Breast epithelium (tissue), 4 donors: Measurements from ENCODE around the gene PPEF1. TPM values are rescaled to one million over a fixed set of nuclear protein-coding genes. Genes with fewer than 3 reads are reported as not detected.
A peak's percentile ranks its signal among the peaks of the same experiment; 100 is the strongest.

Experiments
- DNase-seq, 2 donors: peaks; one replicate each; pipeline ENCODE4 v3.0.0-alpha.2; 2019; ENCODE audit warnings: low spot score in 2 of 2
- H3K27ac ChIP-seq, 2 donors: fragments of 200-600 bp; sonication (generic) in 1 of 2; one replicate each; pipeline ENCODE4 v1.5.1; 2016 to 2019; ENCODE audit warnings: mild to moderate bottlenecking in 1 of 2
- H3K27me3 ChIP-seq, 2 donors: fragments of 200-600 bp; sonication (generic) in 1 of 2; one replicate each; pipeline versions ENCODE4 v1.5.1 to v1.6.0; 2017 to 2019; ENCODE audit warnings: control low read depth in 1 of 2, mild to moderate bottlenecking in 1 of 2
- H3K36me3 ChIP-seq: fragments of 200-600 bp; one replicate; pipeline ENCODE4 v1.5.1; 2019
- H3K4me1 ChIP-seq, 2 donors: fragments of 200-600 bp; sonication (generic); one replicate each; pipeline ENCODE4 v1.5.1; 2016 to 2019; ENCODE audit warnings: control low read depth in 1 of 2
- H3K4me3 ChIP-seq, 3 donors: fragments of 200-600 bp; sonication (generic); 1 replicate in 2 of 3; 2 replicates in 1 of 3; pipeline ENCODE4 v1.5.1; 2016 to 2019; ENCODE audit warnings: mild to moderate bottlenecking in 3 of 3, moderate library complexity in 2 of 3
- H3K9me3 ChIP-seq, 2 donors: fragments of 200-600 bp; sonication (generic) in 1 of 2; one replicate each; pipeline ENCODE4 v1.5.1; 2016 to 2019; ENCODE audit warnings: control low read depth in 1 of 2
- CTCF ChIP-seq, 3 donors: fragments of 450-650 bp; IDR thresholded peaks; one replicate each; pipeline ENCODE4 v1.5.1; 2016 to 2017; ENCODE audit warnings: antibody characterized with exemption in 3 of 3, mild to moderate bottlenecking in 3 of 3, moderate library complexity in 3 of 3
- POLR2A ChIP-seq: fragments of 450-650 bp; IDR thresholded peaks from one replicate; pipeline ENCODE4 v1.6.1; 2016; ENCODE audit warnings: antibody characterized with exemption, mild to moderate bottlenecking, moderate library complexity
- POLR2AphosphoS5 ChIP-seq, 3 donors: sonication (generic); formaldehyde crosslinking; IDR thresholded peaks; one replicate each; pipeline ENCODE4 v1.6.1; 2017; ENCODE audit warnings: antibody characterized with exemption in 3 of 3
- intact Hi-C: fragments of 100-400 bp; cut with DNase I; formaldehyde crosslinking; loops from one replicate; pipeline ENCODE4 v1.15.1; 2023; ENCODE audit warnings: low total_unique reads
- total RNA-seq, 3 donors: library from RNA; depleted of rRNA; stranded (reverse); fragments of >200 nt; gene quantifications; one replicate each; pipeline ENCODE4 v1.1.0, GENCODE V29; 2016

The PPEF1 gene
- total RNA-seq, 3 donors from 2014 or later = 0.33 to 0.73 TPM; not detected in 1

- intact Hi-C loops = no loop called here
- peak overlapping the region in 1 of 3 donors; percentile 52 for H3K4me3 ChIP-seq
- DNase-seq = no peak
- no peak for TF ChIP-seq CTCF (IDR thresholded peaks at IDR 0.05)
- no peak for TF ChIP-seq POLR2A
- H3K27me3 ChIP-seq = peaks cover 0 to 43% of the 10 kb centered on the region in 2 donors
- no peaks in the 10 kb centered on the region for H3K9me3 ChIP-seq
- H3K36me3 ChIP-seq = no peaks in the 10 kb centered on the region
- H3K27ac ChIP-seq = no peak overlapping the region
- H3K4me1 ChIP-seq = no peaks in the 10 kb centered on the region
These were observed 166.4 kb downstream of the PPEF1 start for GRCh38 chrX:18873836-18874235.

- no peak overlapping the region for H3K4me3 ChIP-seq
- peaks cover 0 to 49% of the 10 kb centered on the region in 2 donors for H3K27me3 ChIP-seq
- no peak for TF ChIP-seq POLR2AphosphoS5 (IDR thresholded peaks at IDR 0.05)
- TF ChIP-seq CTCF (IDR thresholded peaks at IDR 0.05) = no peak
- no peak for TF ChIP-seq POLR2A
These were observed 167.3 kb downstream of the PPEF1 start for GRCh38 chrX:18874560-18875255.

GRCh38 chrX:18875256-18875878, 167.9 kb downstream of the PPEF1 start:
- no peaks in the 10 kb centered on the region for H3K4me1 ChIP-seq
- no peak overlapping the region for H3K4me3 ChIP-seq
- DNase-seq = no peak
- intact Hi-C loops = no loop called here
- peaks cover 0 to 49% of the 10 kb centered on the region in 2 donors for H3K27me3 ChIP-seq
- TF ChIP-seq CTCF (IDR thresholded peaks at IDR 0.05) (no peak), POLR2AphosphoS5 (IDR thresholded peaks at IDR 0.05) (no peak), POLR2A (no peak)
- H3K27ac ChIP-seq = no peak overlapping the region
- no peaks in the 10 kb centered on the region for H3K36me3 ChIP-seq
- no peaks in the 10 kb centered on the region for H3K9me3 ChIP-seq

More at GRCh38 chrX:18874560-18875255, 167.3 kb downstream of the PPEF1 start:
- Histone ChIP-seq H3K27ac (no peak overlapping the region), H3K4me1 (no peaks in the 10 kb centered on the region), H3K36me3 (no peaks in the 10 kb centered on the region), H3K9me3 (no peaks in the 10 kb centered on the region)
- intact Hi-C loops = no loop called here
- DNase-seq = no peak

GRCh38 chrX:18877469-18877868, 170.0 kb downstream of the PPEF1 start:
- Histone ChIP-seq H3K27me3 (peaks cover 0 to 39% of the 10 kb centered on the region in 2 donors), H3K4me1 (no peaks in the 10 kb centered on the region), H3K4me3 (no peak overlapping the region), H3K27ac (no peak overlapping the region), H3K36me3 (no peaks in the 10 kb centered on the region), H3K9me3 (no peaks in the 10 kb centered on the region)
- intact Hi-C loops = no loop called here
- no peak for TF ChIP-seq POLR2AphosphoS5 (IDR thresholded peaks at IDR 0.05)
- TF ChIP-seq POLR2A = no peak
- TF ChIP-seq CTCF (IDR thresholded peaks at IDR 0.05) = no peak
- no peak for DNase-seq

Other genes with a start within 250 kb of the PPEF1 start
- gene RS1, start 35.5 kb upstream of the PPEF1 start, total RNA-seq = not detected